Stomach smooth muscle (tissue), 2 donors: Measurements from ENCODE around the gene SRP9.
"Not testable (repeated sequence)": the region's sequence is repeated elsewhere in the genome, so short reads cannot be mapped to it uniquely, and the experiment has no call there.

Experiments
- H3K27ac ChIP-seq: one replicate; pipeline ENCODE4 v1.7.0; 2013; ENCODE audit warnings: mild to moderate bottlenecking, low read length, inconsistent platforms
- H3K27me3 ChIP-seq, 2 donors: one replicate each; pipeline ENCODE4 v1.7.0; 2013; ENCODE audit warnings: low read length in 2 of 2; ENCODE audit not compliant: insufficient read depth in 2 of 2, control insufficient read depth in 1 of 2
- H3K36me3 ChIP-seq, 2 donors: one replicate each; pipeline ENCODE4 v1.7.0; 2013; ENCODE audit warnings: low read length in 2 of 2; ENCODE audit not compliant: control insufficient read depth in 2 of 2, insufficient read depth in 2 of 2
- H3K4me1 ChIP-seq: one replicate; pipeline ENCODE4 v1.7.0; 2013; ENCODE audit warnings: low read length; ENCODE audit not compliant: control insufficient read depth, insufficient read depth
- H3K4me3 ChIP-seq, 2 donors: one replicate each; pipeline ENCODE4 v1.7.0; 2013; ENCODE audit warnings: low read length in 2 of 2
- H3K9ac ChIP-seq, 2 donors: one replicate each; pipeline ENCODE4 v1.7.0; 2013; ENCODE audit warnings: low read length in 2 of 2, mild to moderate bottlenecking in 1 of 2
- H3K9me3 ChIP-seq, 2 donors: one replicate each; pipeline ENCODE4 v1.7.0; 2013; ENCODE audit warnings: low read length in 2 of 2; ENCODE audit not compliant: control insufficient read depth in 2 of 2
- donor health status: healthy.
- donor health status: Pancreatic carcinoma.

SRP9 gene

DNA sequence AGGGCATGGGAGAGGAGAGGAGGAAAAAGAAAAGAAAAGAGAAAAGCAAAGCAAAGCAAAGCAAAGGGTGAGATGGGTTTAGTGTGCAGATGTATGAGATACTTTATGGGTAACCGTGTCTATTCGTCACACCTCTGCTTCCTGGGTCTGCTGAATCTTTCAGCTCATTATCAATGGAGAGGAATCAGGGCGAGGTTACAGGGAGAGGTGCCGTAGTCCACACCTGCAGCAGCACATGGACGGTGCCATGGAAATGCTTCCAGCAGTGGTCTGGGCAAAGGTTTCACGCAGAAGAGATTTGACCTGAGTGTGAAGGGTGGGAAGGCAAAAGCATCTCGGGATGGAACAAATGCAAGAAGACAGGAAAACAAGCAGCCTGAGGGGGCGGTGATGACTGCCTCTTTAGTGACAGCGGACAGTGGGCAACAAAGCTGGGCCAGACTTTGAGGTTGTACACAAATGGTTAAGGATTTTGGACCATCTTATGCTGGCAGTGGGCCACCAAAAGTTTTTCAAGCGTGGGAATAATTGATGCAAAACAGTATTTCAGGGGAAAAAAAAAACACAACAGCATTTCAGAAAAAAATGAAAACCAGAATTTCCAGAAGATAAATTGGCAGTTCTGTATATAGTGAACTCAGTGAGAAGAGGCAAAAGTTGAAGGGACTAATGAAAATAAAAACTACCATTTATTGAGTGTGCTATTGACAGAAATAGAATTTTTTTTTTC, 19.5 kb upstream of the SRP9 start:
- H3K36me3 ChIP-seq = no peaks in the 10 kb centered on the region
- H3K4me3 ChIP-seq = no peak overlapping the region
- H3K27me3 ChIP-seq = no peaks in the 10 kb centered on the region
- H3K9me3 ChIP-seq = no peaks in the 10 kb centered on the region
- H3K9ac ChIP-seq = no peak overlapping the region
- no peak overlapping the region for H3K27ac ChIP-seq
- peaks cover 20% of the 10 kb centered on the region for H3K4me1 ChIP-seq

DNA sequence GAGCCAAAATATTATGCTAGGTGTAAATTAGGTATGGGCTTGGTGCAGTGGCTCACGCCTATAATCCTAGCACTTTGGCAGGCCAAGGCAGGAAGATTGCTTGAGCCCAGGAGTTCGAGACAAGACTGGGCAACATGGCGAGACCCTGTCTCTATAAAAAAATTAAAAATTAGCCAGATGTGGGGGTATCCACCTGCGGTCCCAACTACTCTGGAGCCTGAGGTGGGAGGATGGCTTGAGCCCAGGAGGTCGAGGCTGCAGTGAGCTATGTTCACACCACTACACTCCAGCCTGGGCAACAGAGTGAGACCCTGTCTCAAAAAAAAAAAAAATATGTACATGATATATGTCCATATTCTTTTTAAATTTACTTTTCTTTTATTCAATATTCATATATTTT, 17.7 kb upstream of the SRP9 start:
- not testable (repeated sequence) for H3K9me3 ChIP-seq, H3K27me3 ChIP-seq, H3K9ac ChIP-seq, H3K36me3 ChIP-seq, H3K27ac ChIP-seq, H3K4me3 ChIP-seq
- H3K4me1 ChIP-seq = peaks cover 37% of the 10 kb centered on the region

DNA sequence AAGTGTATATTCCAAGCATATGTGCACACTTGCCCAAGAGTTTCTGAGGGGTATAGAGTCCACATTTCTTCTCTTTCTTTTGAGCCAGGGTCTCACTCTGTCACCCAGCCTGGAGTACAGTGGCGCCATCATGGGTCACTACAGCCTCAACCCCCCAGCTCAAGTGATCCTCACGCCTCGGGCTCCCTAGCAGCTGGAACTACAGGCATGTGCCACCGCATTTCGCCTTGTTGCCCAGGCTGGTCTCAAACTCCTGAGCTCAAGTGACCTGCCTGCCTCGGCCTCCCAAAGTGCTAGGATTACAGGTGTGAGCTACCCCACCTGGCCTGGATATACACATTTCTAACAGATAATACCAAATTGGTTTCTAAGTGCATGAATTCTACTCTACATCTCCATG, 17.1 kb upstream of the SRP9 start:
- no peak overlapping the region for H3K9ac ChIP-seq
- H3K4me1 ChIP-seq = peaks cover 33% of the 10 kb centered on the region
- no peaks in the 10 kb centered on the region for H3K27me3 ChIP-seq
- no peaks in the 10 kb centered on the region for H3K36me3 ChIP-seq
- no peaks in the 10 kb centered on the region for H3K9me3 ChIP-seq
- H3K27ac ChIP-seq = no peak overlapping the region
- H3K4me3 ChIP-seq = no peak overlapping the region

DNA sequence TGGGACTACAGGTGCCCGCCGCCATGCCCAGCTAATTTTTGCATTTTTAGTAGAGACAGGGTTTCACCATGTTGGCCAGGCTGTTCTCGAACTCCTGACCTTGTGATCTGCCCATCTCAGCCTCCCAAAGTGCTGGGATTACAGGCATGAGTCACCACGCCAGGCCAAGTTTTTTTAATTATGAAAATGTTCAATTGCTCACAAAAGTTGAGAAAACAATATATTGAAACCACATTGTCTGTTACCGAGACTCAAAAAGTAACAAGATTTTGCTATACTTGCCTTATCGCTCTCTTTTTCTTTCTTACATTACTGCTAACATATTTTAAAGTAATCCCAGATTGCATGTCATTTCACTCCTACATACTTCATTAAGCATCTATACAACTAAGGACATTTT, 16.2 kb upstream of the SRP9 start:
- not testable (repeated sequence) for H3K4me3 ChIP-seq, H3K27ac ChIP-seq, H3K36me3 ChIP-seq, H3K9me3 ChIP-seq, H3K9ac ChIP-seq, H3K27me3 ChIP-seq
- peaks cover 30% of the 10 kb centered on the region for H3K4me1 ChIP-seq

DNA sequence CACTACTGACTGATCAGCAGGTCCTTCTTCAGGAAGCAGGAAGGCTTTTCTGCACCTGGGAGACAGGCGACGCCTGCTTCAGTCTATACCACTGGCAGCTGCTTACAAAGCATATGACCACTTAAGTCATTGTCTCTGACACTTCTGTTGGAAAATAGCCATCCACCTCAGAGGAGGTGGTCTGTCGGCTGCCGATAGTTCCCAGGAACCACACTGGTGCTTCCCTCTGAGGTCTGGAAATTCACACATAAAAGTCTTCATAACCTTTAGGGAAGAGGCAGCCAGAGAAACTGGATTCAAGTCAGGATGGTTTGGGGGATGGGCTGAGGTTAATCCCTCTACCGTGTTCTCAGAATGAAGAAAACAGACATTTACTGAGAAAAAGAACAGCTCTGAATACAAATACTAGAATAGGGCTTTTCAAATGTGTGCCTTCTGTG, 15.6 kb upstream of the SRP9 start:
- H3K4me1 ChIP-seq = peaks cover 37% of the 10 kb centered on the region
- no peaks in the 10 kb centered on the region for H3K36me3 ChIP-seq
- H3K27me3 ChIP-seq = no peaks in the 10 kb centered on the region
- no peak overlapping the region for H3K9ac ChIP-seq
- no peak overlapping the region for H3K4me3 ChIP-seq
- peak overlapping the region; percentile 58 for H3K27ac ChIP-seq
- no peaks in the 10 kb centered on the region for H3K9me3 ChIP-seq

DNA sequence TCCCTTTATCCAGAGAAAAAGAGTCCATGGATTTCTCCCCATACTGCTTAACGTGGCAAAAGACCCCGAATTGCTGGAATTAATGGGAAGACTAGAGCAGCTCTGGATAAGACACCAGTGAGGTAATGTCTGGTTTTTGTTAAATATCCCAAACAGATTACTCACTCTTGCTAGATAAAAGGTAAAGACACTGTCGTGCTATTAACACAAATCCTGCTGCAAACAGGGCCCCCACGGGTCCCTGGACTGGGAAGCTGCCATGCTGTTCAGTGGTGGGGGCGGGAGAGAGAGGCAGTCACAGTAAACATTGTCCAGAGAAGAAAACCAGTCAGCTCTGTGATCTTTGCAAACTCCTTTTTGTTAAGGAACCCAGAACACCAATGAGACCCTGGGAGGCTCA, 15.2 kb upstream of the SRP9 start:
- peak overlapping the region in 1 of 2 donors; percentile 8 for H3K4me3 ChIP-seq
- H3K9ac ChIP-seq = no peak overlapping the region
- peaks cover 41% of the 10 kb centered on the region for H3K4me1 ChIP-seq
- H3K9me3 ChIP-seq = no peaks in the 10 kb centered on the region
- peak overlapping the region; percentile 58 for H3K27ac ChIP-seq
- no peaks in the 10 kb centered on the region for H3K36me3 ChIP-seq
- H3K27me3 ChIP-seq = no peaks in the 10 kb centered on the region

DNA sequence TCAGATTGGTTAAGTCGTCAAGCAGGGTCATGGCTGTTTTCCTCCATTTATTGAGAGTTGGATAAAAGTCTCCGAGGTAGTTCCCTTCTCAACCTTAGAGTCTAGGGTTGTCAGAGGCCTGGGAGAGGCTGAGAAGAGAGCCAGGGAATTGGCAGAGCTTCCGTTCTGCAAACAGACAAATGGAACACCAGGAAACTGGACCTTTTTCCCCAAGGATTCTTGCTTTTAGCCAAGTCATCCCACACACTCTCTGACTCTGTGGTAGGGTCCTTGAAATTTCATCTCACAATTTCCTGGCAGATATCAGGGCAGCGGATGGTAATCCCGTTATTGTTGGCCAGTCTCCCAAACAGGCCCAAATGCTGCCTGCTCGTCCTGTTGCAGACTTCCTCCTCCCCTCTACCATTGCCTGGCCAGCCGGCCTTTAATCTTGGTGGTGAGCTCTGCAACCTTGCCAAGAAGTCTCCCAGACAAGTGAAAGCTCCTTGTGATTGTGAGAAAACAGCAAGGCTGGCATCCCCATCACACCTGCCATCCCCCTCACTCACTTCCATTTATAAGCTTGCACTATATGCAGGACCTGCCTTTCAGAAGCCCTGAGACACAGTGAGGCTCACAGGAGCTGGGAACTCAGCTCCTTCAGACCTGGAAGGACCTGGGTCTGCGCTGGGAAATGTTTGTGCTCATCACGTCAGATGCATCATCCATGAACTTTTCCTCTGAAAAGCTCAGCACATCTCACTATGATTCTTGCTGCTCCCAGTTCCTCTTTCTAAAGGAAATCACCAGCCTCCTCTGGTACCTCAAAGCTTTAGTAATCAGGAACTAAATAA, 13.7 kb upstream of the SRP9 start:
- Histone ChIP-seq H3K4me1 (peaks cover 55% of the 10 kb centered on the region), H3K4me3 (no peak overlapping the region), H3K36me3 (no peaks in the 10 kb centered on the region), H3K27ac (peak overlapping the region; percentile 58), H3K9me3 (no peaks in the 10 kb centered on the region), H3K27me3 (no peaks in the 10 kb centered on the region), H3K9ac (peak overlapping the region in 1 of 2 donors; percentile 42)

DNA sequence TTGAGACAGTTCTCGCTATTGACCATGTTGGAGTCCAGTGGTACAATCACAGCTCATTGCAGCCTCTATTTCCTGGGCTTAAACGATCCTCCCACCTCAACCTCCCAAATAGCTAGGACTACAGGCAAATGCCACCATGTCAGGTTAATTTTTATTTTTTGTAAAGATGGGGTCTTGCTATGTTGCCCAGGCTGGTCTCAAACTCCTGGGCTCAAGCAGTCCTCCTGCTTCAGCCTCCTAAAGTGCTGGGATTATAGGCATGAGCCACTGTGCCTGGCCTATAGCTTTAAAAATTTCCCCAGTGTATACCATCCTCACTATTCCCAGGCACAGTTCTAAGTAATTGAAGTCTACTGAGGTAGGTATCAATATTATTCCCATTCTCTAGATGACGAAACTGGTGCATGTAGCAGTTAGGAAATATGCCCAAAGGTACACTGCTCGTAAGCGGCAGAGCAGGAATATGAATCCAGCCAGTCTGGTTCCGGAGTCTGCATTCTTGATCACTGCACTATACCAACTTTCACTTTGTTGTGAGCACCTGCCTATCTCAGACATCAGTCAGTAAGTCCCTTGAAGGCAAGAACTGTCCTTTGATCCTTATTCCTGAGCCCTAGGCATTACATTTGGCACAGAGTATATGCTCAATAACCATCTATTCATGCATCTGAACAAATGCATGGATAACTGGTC, 11.5 kb upstream of the SRP9 start:
- no peak overlapping the region for H3K27ac ChIP-seq
- no peaks in the 10 kb centered on the region for H3K36me3 ChIP-seq
- H3K9me3 ChIP-seq = no peaks in the 10 kb centered on the region
- H3K9ac ChIP-seq = peak overlapping the region in 1 of 2 donors; percentile 36
- peaks cover 72% of the 10 kb centered on the region for H3K4me1 ChIP-seq
- H3K27me3 ChIP-seq = no peaks in the 10 kb centered on the region
- peak overlapping the region in 1 of 2 donors; percentile 6 for H3K4me3 ChIP-seq

DNA sequence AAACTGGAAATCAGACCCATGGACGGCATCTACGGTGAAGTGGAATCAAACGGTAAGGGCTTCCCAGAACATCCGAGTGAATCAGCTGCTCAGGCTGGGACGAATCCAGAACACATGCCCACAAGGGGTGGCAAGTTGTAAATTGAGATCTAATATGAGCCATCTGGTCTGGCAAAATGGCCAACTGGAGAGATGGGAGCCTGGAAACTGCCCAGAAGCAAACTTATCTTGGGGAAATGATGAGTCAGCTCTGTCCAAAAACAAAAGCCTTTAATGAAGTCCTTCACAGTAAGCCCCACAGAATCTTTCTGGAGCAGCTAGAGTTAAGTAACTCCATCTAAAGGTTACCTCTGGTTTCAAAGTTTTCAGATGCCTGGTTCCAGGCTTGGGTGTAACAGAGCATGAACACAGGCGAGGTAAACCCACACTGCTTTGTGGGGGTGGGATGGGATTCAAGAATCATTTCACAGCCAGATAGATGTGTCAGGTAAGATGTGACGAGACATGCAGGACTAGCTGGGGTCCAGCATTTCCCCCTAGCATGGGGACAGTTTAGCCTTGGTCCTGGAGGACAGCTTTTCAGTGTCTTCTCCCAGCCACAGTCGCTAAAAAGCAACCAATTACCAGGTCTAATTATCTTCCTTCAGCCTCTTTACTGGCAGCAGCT, 10.5 kb upstream of the SRP9 start:
- Histone ChIP-seq H3K4me3 (peak overlapping the region in 1 of 2 donors; percentile 29), H3K27me3 (no peaks in the 10 kb centered on the region), H3K36me3 (no peaks in the 10 kb centered on the region), H3K27ac (peak overlapping the region; percentile 53), H3K9ac (peak overlapping the region in 1 of 2 donors; percentile 36), H3K9me3 (no peaks in the 10 kb centered on the region), H3K4me1 (peaks cover 79% of the 10 kb centered on the region)
